Panc1 (cell line): ENCODE measurements around the gene CLSTN2. TPM values are rescaled to one million over a fixed set of nuclear protein-coding genes. Genes with fewer than 3 reads are reported as not detected.

Source experiments
- ATAC-seq: fragments of 200-7000 bp; cut with Tn5 transposase; 2 replicates; pipeline ENCODE4 v1.9.1; 2020; ENCODE audit warnings: mild to moderate bottlenecking, moderate library complexity
- BruUV-seq: library from RNA; stranded (reverse); fragments of 400-500 nt; replicated peaks from 2 replicates; lab custom pipeline; 2021; lab: Mats Ljungman, UMichigan
- CTCF ChIA-PET: fragments of 300-600 bp; sonication (Branson Sonifier 250); formaldehyde crosslinking; loops from one replicate; lab custom pipeline; 2022; ENCODE audit warnings: antibody characterized with exemption; lab: Charles Lee
- POLR2A ChIA-PET: fragments of 300-600 bp; sonication (Branson Sonifier 250); formaldehyde crosslinking; loops from one replicate; lab custom pipeline; 2022; ENCODE audit warnings: antibody characterized with exemption; lab: Charles Lee
- DNase-seq: peaks from one replicate; pipeline ENCODE4 v3.0.0-alpha.2; 2010; ENCODE audit warnings: low read depth, low spot score
- H3K27ac ChIP-seq: 2 replicates; pipeline ENCODE4 v1.5.1; 2011; ENCODE audit warnings: mild to moderate bottlenecking, low read length, inconsistent platforms
- H3K27me3 ChIP-seq: fragments of 200-500 bp; sonication (Bioruptor generic); 2 replicates; pipeline ENCODE4 v1.6.0; 2014; ENCODE audit warnings: low read length, inconsistent platforms; ENCODE audit not compliant: control insufficient read depth, insufficient read depth
- H3K36me3 ChIP-seq: fragments of 200-500 bp; sonication (Bioruptor generic); 2 replicates; pipeline ENCODE4 v1.5.1; 2014; ENCODE audit warnings: inconsistent platforms, mild to moderate bottlenecking, low read length, moderate library complexity; ENCODE audit not compliant: control insufficient read depth, insufficient read depth
- H3K4me1 ChIP-seq: 2 replicates; pipeline ENCODE4 v1.5.1; 2011; ENCODE audit warnings: inconsistent platforms, mild to moderate bottlenecking, low read length, moderate library complexity; ENCODE audit not compliant: control insufficient read depth, insufficient read depth
- H3K4me3 ChIP-seq, 2 experiments: 2 replicates each; pipeline ENCODE4 v1.5.1; 2011 to 2012; ENCODE audit warnings: low read depth in 2 of 2, low read length in 2 of 2, mild to moderate bottlenecking in 2 of 2, inconsistent platforms in 1 of 2, moderate library complexity in 1 of 2
- H3K9me3 ChIP-seq: fragments of 200-500 bp; sonication (Bioruptor generic); 2 replicates; pipeline ENCODE4 v1.5.1; 2014; ENCODE audit warnings: low read depth, mild to moderate bottlenecking, inconsistent platforms, low read length, moderate library complexity; ENCODE audit not compliant: control insufficient read depth, insufficient read depth
- POLR2AphosphoS5 ChIP-seq: IDR thresholded peaks from 2 replicates; pipeline ENCODE4 v1.6.1; 2012; ENCODE audit warnings: mild to moderate bottlenecking, low read depth, low read length, moderate library complexity
- SIN3A ChIP-seq: IDR thresholded peaks from 2 replicates; pipeline ENCODE4 v1.6.1; 2012; ENCODE audit warnings: low read depth, mild to moderate bottlenecking, low read length, moderate library complexity, borderline replicate concordance; ENCODE audit not compliant: insufficient read depth
- TCF7L2 ChIP-seq: IDR thresholded peaks from 2 replicates; pipeline ENCODE4 v1.6.1; 2011; ENCODE audit warnings: mild to moderate bottlenecking, low read depth, low read length, inconsistent platforms
- in situ Hi-C: cut with HindIII; loops from 2 replicates; pipeline ENCODE4 v1.10.0; 2016; ENCODE audit warnings: low sequenced_read_pairs, low pct_unique_long_range_greater_than_20kb
- intact Hi-C: fragments of 100-400 bp; cut with micrococcal nuclease; formaldehyde crosslinking; loops from one replicate; pipeline ENCODE4 v1.10.0; 2022; ENCODE audit not compliant: unreplicated experiment
- total RNA-seq: library from RNA; stranded (reverse); gene quantifications from one replicate; pipeline ENCODE4 v1.2.1, GENCODE V29; 2021; ENCODE audit not compliant: unreplicated experiment
- TF ChIP-seq, protein P1 (sequence below): fragments of 450-650 bp; IDR thresholded peaks from 2 replicates; pipeline ENCODE4 v1.5.1; 2017; ENCODE audit warnings: mild to moderate bottlenecking
- TF ChIP-seq, protein P2 (sequence below), 2 experiments: IDR thresholded peaks; 2 replicates each; pipeline ENCODE4 v1.6.1; 2011 to 2012; ENCODE audit warnings: low read depth in 2 of 2, control low read depth in 1 of 2, low read length in 1 of 2, mild to moderate bottlenecking in 1 of 2, moderate library complexity in 1 of 2; ENCODE audit not compliant: insufficient read depth in 1 of 2

CLSTN2 gene
- total RNA-seq, 1 experiment from 2014 or later = 0.03 TPM

DNA sequence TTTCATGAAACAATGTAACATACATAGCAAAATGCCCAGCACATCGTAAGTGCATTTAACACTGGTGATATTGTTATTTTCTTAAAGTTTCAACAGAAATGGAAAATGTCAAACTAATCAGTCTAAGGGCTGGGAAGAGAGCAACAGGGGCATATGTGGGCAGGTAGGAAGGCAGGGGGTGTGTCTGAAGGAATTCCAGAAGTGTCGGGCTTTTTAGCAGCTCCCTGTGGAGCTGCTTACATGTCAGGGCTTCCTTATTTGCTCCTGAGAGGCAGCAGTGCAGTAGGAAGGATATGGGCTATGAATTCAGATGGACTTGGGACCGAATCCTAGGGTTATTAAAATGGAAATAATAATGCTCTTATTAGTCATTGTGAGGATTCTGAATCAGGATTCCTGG, 311.6 kb downstream of the CLSTN2 start:
- intact Hi-C loops (no loop called here), in situ Hi-C loops (no loop called here)
- no peaks in the 10 kb centered on the region for H3K9me3 ChIP-seq
- H3K36me3 ChIP-seq = no peaks in the 10 kb centered on the region
- no TSS peak for BruUV-seq
- no peak overlapping the region for H3K27ac ChIP-seq
- no peak for TF ChIP-seq POLR2AphosphoS5
- no peak for TF ChIP-seq TCF7L2
- TF ChIP-seq, protein P1, sequence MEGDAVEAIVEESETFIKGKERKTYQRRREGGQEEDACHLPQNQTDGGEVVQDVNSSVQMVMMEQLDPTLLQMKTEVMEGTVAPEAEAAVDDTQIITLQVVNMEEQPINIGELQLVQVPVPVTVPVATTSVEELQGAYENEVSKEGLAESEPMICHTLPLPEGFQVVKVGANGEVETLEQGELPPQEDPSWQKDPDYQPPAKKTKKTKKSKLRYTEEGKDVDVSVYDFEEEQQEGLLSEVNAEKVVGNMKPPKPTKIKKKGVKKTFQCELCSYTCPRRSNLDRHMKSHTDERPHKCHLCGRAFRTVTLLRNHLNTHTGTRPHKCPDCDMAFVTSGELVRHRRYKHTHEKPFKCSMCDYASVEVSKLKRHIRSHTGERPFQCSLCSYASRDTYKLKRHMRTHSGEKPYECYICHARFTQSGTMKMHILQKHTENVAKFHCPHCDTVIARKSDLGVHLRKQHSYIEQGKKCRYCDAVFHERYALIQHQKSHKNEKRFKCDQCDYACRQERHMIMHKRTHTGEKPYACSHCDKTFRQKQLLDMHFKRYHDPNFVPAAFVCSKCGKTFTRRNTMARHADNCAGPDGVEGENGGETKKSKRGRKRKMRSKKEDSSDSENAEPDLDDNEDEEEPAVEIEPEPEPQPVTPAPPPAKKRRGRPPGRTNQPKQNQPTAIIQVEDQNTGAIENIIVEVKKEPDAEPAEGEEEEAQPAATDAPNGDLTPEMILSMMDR = no peak
- TF ChIP-seq, protein P2, sequence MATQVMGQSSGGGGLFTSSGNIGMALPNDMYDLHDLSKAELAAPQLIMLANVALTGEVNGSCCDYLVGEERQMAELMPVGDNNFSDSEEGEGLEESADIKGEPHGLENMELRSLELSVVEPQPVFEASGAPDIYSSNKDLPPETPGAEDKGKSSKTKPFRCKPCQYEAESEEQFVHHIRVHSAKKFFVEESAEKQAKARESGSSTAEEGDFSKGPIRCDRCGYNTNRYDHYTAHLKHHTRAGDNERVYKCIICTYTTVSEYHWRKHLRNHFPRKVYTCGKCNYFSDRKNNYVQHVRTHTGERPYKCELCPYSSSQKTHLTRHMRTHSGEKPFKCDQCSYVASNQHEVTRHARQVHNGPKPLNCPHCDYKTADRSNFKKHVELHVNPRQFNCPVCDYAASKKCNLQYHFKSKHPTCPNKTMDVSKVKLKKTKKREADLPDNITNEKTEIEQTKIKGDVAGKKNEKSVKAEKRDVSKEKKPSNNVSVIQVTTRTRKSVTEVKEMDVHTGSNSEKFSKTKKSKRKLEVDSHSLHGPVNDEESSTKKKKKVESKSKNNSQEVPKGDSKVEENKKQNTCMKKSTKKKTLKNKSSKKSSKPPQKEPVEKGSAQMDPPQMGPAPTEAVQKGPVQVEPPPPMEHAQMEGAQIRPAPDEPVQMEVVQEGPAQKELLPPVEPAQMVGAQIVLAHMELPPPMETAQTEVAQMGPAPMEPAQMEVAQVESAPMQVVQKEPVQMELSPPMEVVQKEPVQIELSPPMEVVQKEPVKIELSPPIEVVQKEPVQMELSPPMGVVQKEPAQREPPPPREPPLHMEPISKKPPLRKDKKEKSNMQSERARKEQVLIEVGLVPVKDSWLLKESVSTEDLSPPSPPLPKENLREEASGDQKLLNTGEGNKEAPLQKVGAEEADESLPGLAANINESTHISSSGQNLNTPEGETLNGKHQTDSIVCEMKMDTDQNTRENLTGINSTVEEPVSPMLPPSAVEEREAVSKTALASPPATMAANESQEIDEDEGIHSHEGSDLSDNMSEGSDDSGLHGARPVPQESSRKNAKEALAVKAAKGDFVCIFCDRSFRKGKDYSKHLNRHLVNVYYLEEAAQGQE (IDR thresholded peaks at IDR 0.05; ENCODE audit: insufficient read depth in 1 of 2, low read depth in 2 of 2, low read length in 1 of 2) = no peak
- no peak for TF ChIP-seq SIN3A
- H3K4me3 ChIP-seq = no peak overlapping the region
- ATAC-seq (no peak), DNase-seq (no peak)
- H3K27me3 ChIP-seq = no peaks in the 10 kb centered on the region
- H3K4me1 ChIP-seq = no peaks in the 10 kb centered on the region
- POLR2A ChIA-PET = no interaction called here
- CTCF ChIA-PET = no interaction called here

DNA sequence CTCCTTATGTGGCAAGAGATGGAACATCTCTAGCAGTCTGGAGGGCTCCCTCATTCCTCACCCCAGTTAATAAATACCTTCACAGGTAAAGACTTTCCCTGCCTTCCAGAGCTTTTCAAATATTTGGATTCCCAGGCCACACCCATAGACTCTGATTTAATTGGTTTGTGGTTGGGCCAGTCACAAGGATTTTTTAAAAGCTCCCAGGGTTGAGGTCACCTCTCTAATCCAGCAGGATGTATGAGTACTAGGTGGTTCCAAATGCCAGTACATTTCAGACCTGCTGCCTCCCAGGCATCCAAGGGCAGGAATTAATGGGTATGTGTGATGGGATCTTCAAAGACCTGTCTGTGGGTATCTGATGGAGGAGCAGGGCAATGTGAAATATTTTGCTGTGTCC, 312.8 kb downstream of the CLSTN2 start:
- no peaks in the 10 kb centered on the region for H3K27me3 ChIP-seq
- ChIA-PET CTCF (no interaction called here), POLR2A (no interaction called here)
- DNase-seq (no peak), ATAC-seq (no peak)
- intact Hi-C loops (no loop called here), in situ Hi-C loops (no loop called here)
- BruUV-seq = no TSS peak
- no peak overlapping the region for H3K4me3 ChIP-seq
- no peak for TF ChIP-seq SIN3A
- no peak for TF ChIP-seq TCF7L2
- TF ChIP-seq, protein P2 (IDR thresholded peaks at IDR 0.05; ENCODE audit: insufficient read depth in 1 of 2, low read depth in 2 of 2, low read length in 1 of 2) = no peak
- TF ChIP-seq, protein P1 = no peak
- TF ChIP-seq POLR2AphosphoS5 = no peak
- H3K36me3 ChIP-seq = no peaks in the 10 kb centered on the region
- no peak overlapping the region for H3K27ac ChIP-seq
- H3K9me3 ChIP-seq = no peaks in the 10 kb centered on the region
- H3K4me1 ChIP-seq = no peaks in the 10 kb centered on the region
